Smooth muscle cell (in vitro differentiated cells): Measurements from ENCODE around the gene NOP10. TPM values are rescaled to one million over a fixed set of nuclear protein-coding genes. Genes with fewer than 3 reads are reported as not detected.

ENCODE experiments used
- DNase-seq: peaks from one replicate; lab custom pipeline; 2025; ENCODE audit not compliant: unreplicated experiment; lab: John Stamatoyannopoulos, UW
- H2AFZ ChIP-seq: fragments of 200-600 bp; sonication (generic); 2 replicates; pipeline ENCODE4 v1.6.0; 2016; ENCODE audit warnings: antibody characterized with exemption, low read depth, mild to moderate bottlenecking
- H3F3A ChIP-seq: fragments of 200-600 bp; sonication (generic); 2 replicates; pipeline ENCODE4 v1.6.0; 2017; ENCODE audit warnings: antibody characterized with exemption, low read depth
- H3K27ac ChIP-seq: fragments of 200-600 bp; sonication (generic); 2 replicates; pipeline ENCODE4 v1.5.1; 2016; ENCODE audit warnings: low read depth, mild to moderate bottlenecking
- H3K27me3 ChIP-seq: fragments of 200-600 bp; sonication (generic); 2 replicates; pipeline ENCODE4 v1.6.1; 2016; ENCODE audit warnings: low read depth, mild to moderate bottlenecking
- H3K36me3 ChIP-seq: fragments of 200-600 bp; sonication (generic); 2 replicates; pipeline ENCODE4 v1.5.1; 2016; ENCODE audit warnings: low read depth
- H3K4me1 ChIP-seq: fragments of 200-600 bp; sonication (generic); 2 replicates; pipeline ENCODE4 v1.5.1; 2016; ENCODE audit warnings: low read depth
- H3K4me2 ChIP-seq: fragments of 200-600 bp; sonication (generic); 2 replicates; pipeline ENCODE4 v1.6.0; 2016; ENCODE audit warnings: mild to moderate bottlenecking
- H3K4me3 ChIP-seq: fragments of 200-600 bp; sonication (generic); 2 replicates; pipeline ENCODE4 v1.5.1; 2016; ENCODE audit warnings: mild to moderate bottlenecking
- H3K79me2 ChIP-seq: fragments of 200-600 bp; sonication (generic); 2 replicates; pipeline ENCODE4 v1.6.0; 2016; ENCODE audit warnings: low read depth, mild to moderate bottlenecking
- H3K9ac ChIP-seq: fragments of 200-600 bp; sonication (generic); 2 replicates; pipeline ENCODE4 v1.6.0; 2016; ENCODE audit warnings: low read depth
- H3K9me3 ChIP-seq: fragments of 200-600 bp; sonication (generic); replicated peaks from 2 replicates; pipeline ENCODE4 v1.5.1; 2016; ENCODE audit warnings: low read depth
- H4K20me1 ChIP-seq: fragments of 200-600 bp; sonication (generic); 2 replicates; pipeline ENCODE4 v1.6.0; 2016; ENCODE audit warnings: low read depth
- CTCF ChIP-seq: fragments of 200-600 bp; sonication (generic); IDR thresholded peaks from 2 replicates; pipeline ENCODE4 v1.5.1; 2017; ENCODE audit warnings: borderline replicate concordance, mild to moderate bottlenecking, antibody characterized with exemption; ENCODE audit not compliant: insufficient read depth, poor library complexity, severe bottlenecking
- WGBS: methylation state at CpG from one replicate; pipeline ENCODE4 v1.1.7; 2016; ENCODE audit warnings: low lambda C conversion rate; 5-methylcytosine and 5-hydroxymethylcytosine counted together
- polyA plus RNA-seq: library from polyadenylated mRNA; unstranded; fragments of >200 nt; fragmentation: Nextera tagmentation; extraction: Ambion mirVana; gene quantifications from 2 replicates; pipeline ENCODE4 v1.2.1, GENCODE V29; 2016
- total RNA-seq: library from RNA; depleted of rRNA; stranded (reverse); fragments of >200 nt; gene quantifications from 2 replicates; pipeline ENCODE4 v1.2.3, GENCODE V29; 2014

The NOP10 gene
- total and polyA plus RNA-seq, 2 experiments from 2014 or later = 305 to 306 TPM

- peak; percentile 76 for TF ChIP-seq CTCF
- H3K9ac ChIP-seq = peak within 1 kb of the TSS; percentile 67
Measured at GRCh38 chr15:34367101-34368081, 24.5 kb upstream of the NOP10 start, which contains the start of gene LPCAT4. Gene LPCAT4, minus strand, starts transcription at chr15:34367196. Its CDS starts 96 bp downstream, at chr15:34367100.

GRCh38 chr15:34366271-34367065 is 23.5 kb upstream of the NOP10 start:
- no peak overlapping the region for H3K27ac ChIP-seq
- H3K9ac ChIP-seq = no peak overlapping the region
- DNase-seq = peak; percentile 31
- no peaks in the 10 kb centered on the region for H3K79me2 ChIP-seq
- WGBS = 2% methylated on average over 18 of the region's 37 CpGs
- H2AFZ ChIP-seq = peak overlapping the region; percentile 43
- H3K27me3 ChIP-seq = no peaks in the 10 kb centered on the region
- no peaks in the 10 kb centered on the region for H3K36me3 ChIP-seq
- no peak for TF ChIP-seq CTCF
- H3K4me3 ChIP-seq = peak overlapping the region; percentile 82
- no peaks in the 10 kb centered on the region for H3K9me3 ChIP-seq
- peaks cover 8% of the 10 kb centered on the region for H3K4me1 ChIP-seq
- H3K4me2 ChIP-seq = peak overlapping the region; percentile 84
- H3F3A ChIP-seq = no peaks in the 10 kb centered on the region
- H4K20me1 ChIP-seq = peaks cover 4% of the 10 kb centered on the region

More at GRCh38 chr15:34367101-34368081, 24.5 kb upstream of the NOP10 start, which contains the start of gene LPCAT4:
- peak within 1 kb of the TSS; percentile 97 for H2AFZ ChIP-seq
- no peaks in the 10 kb centered on the region for H3K79me2 ChIP-seq
- WGBS = under 1% methylated on average over 72 of the region's 80 CpGs
- H3K27me3 ChIP-seq = no peaks in the 10 kb centered on the region
- peak within 1 kb of the TSS; percentile 53 for H3K27ac ChIP-seq
- H3F3A ChIP-seq = no peaks in the 10 kb centered on the region
- peaks cover 4% of the 10 kb centered on the region for H4K20me1 ChIP-seq
- H3K9me3 ChIP-seq = no peaks in the 10 kb centered on the region
- H3K4me3 ChIP-seq = peak within 1 kb of the TSS; percentile 82
- peak; percentile 57 for DNase-seq
- H3K4me1 ChIP-seq = peaks cover 8% of the 10 kb centered on the region
- H3K4me2 ChIP-seq = peak within 1 kb of the TSS; percentile 84
- no peaks in the 10 kb centered on the region for H3K36me3 ChIP-seq

GRCh38 chr15:34365836-34366235 is 22.9 kb upstream of the NOP10 start:
- peak overlapping the region; percentile 82 for H3K4me3 ChIP-seq
- no peaks in the 10 kb centered on the region for H3K9me3 ChIP-seq
- H3K27me3 ChIP-seq = no peaks in the 10 kb centered on the region
- no peak for DNase-seq
- no peak overlapping the region for H3K9ac ChIP-seq
- peak overlapping the region; percentile 84 for H3K4me2 ChIP-seq
- H2AFZ ChIP-seq = peak overlapping the region; percentile 43
- WGBS = 53% methylated on average over 5 of the region's 5 CpGs
- no peaks in the 10 kb centered on the region for H3K79me2 ChIP-seq
- peaks cover 8% of the 10 kb centered on the region for H3K4me1 ChIP-seq
- no peaks in the 10 kb centered on the region for H3K36me3 ChIP-seq
- H3F3A ChIP-seq = no peaks in the 10 kb centered on the region
- H4K20me1 ChIP-seq = peaks cover 4% of the 10 kb centered on the region
- H3K27ac ChIP-seq = no peak overlapping the region
- TF ChIP-seq CTCF = no peak
